GM12891 (cell line): Measurements from ENCODE around the gene ALK.

Experiments used
- PAX5 ChIP-seq: IDR thresholded peaks from 2 replicates; pipeline ENCODE4 v1.6.1; 2011; ENCODE audit warnings: low read length, moderate library complexity, mild to moderate bottlenecking; ENCODE audit not compliant: insufficient read depth, severe bottlenecking
- POLR2A ChIP-seq: IDR thresholded peaks from 2 replicates; pipeline ENCODE4 v1.6.1; 2011; ENCODE audit warnings: low read depth, low read length, control low read depth
- POLR2AphosphoS5 ChIP-seq: IDR thresholded peaks from 2 replicates; pipeline ENCODE4 v1.6.1; 2011; ENCODE audit warnings: low read depth, low read length, control low read depth
- SPI1 ChIP-seq: IDR thresholded peaks from 2 replicates; pipeline ENCODE4 v1.6.1; 2011; ENCODE audit warnings: low read depth, low read length, control low read depth

DNA sequence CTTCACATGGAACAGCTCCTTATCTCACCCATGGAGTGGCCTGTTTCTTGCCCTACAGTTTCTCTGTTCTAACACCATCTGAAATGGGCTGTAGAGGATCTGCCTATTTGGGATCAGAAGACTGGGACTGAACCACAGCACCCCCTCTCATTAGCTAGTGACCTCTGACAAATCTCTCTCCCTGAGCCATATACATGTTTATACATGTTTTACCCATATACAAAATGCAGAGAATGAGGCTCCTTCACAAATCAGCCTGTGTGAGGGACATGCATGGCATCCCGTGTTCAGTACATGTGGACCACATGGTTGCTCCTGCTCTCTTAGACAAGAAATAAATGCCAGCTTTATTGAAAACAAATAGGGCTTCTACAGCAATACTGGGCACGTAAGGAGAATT is 282.7 kb downstream of the ALK start:
- no peak for TF ChIP-seq PAX5
- TF ChIP-seq POLR2A, result no peak
- no peak for TF ChIP-seq POLR2AphosphoS5
- TF ChIP-seq SPI1, result no peak
